DMS153 treated with DMSO at 0.1 percent for 48 hours (cell line): ENCODE results near the gene CALCOCO2.
"Not testable (repeated sequence)": the region's sequence is repeated elsewhere in the genome, so short reads cannot be mapped to it uniquely, and the experiment has no call there.

Experiments
- DNase-seq: peaks from one replicate; lab custom pipeline; 2025; ENCODE audit not compliant: unreplicated experiment; lab: John Stamatoyannopoulos, UW

Gene CALCOCO2

DNA sequence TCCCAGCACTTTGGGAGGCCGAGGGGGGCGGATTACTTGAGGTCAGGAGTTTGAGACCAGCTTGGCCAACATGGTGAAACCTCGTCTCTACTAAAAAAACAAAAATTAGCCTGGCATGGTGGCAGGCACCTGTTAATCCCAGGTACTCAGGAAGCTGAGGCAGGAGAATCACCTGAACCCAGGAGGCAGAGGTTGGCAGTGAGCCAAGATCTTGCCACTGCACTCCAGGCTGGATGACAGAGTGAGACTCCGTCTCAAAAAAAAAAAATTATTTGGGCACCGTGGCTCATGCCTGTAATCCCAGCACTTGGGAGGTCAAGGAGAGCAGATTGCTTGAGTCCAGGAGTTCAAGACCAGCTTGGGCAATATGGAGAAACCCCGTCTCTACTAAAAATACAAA, 9.9 kb upstream of the CALCOCO2 start:
- peak; percentile 11 for DNase-seq

- no peak for DNase-seq
Observed at GRCh38 chr17:48825446-48826381, 5.1 kb upstream of the CALCOCO2 start.

- no peak for DNase-seq
Observed at GRCh38 chr17:48831549-48831883, 681 bp downstream of the CALCOCO2 start.

- no peak for DNase-seq
Observed at GRCh38 chr17:48834973-48835372, 4.1 kb downstream of the CALCOCO2 start.

DNA sequence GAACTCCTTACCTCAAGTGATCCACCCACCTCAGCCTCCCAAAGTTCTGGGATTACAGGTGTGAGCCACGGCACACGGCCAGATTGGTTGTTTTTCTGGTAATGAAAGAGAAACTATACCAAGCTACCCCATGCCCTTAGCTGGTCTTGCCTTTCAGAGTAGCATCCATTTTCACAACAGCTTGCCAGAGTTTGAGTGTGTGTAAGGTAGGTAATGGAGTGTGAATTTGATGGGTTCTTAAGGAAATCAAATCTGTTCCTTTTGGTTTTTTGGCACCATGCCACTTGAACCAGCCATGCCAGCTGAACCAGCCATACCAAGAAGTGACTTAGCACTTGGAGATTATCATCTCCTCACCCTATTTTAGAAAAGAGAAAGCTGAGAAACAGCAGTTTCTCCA, 5.1 kb downstream of the CALCOCO2 start:
- no peak for DNase-seq

- DNase-seq = not testable (repeated sequence)
Observed at GRCh38 chr17:48837458-48837857, 6.6 kb downstream of the CALCOCO2 start.

- no peak for DNase-seq
Observed at GRCh38 chr17:48840441-48840840, 9.6 kb downstream of the CALCOCO2 start.

GRCh38 chr17:48841395-48841831, 10.6 kb downstream of the CALCOCO2 start:
- no peak for DNase-seq

GRCh38 chr17:48842746-48843145, 11.9 kb downstream of the CALCOCO2 start:
- DNase-seq = no peak

GRCh38 chr17:48843187-48843900, 12.5 kb downstream of the CALCOCO2 start:
- DNase-seq = no peak

GRCh38 chr17:48850792-48851323, 20.0 kb downstream of the CALCOCO2 start:
- no peak for DNase-seq

DNA sequence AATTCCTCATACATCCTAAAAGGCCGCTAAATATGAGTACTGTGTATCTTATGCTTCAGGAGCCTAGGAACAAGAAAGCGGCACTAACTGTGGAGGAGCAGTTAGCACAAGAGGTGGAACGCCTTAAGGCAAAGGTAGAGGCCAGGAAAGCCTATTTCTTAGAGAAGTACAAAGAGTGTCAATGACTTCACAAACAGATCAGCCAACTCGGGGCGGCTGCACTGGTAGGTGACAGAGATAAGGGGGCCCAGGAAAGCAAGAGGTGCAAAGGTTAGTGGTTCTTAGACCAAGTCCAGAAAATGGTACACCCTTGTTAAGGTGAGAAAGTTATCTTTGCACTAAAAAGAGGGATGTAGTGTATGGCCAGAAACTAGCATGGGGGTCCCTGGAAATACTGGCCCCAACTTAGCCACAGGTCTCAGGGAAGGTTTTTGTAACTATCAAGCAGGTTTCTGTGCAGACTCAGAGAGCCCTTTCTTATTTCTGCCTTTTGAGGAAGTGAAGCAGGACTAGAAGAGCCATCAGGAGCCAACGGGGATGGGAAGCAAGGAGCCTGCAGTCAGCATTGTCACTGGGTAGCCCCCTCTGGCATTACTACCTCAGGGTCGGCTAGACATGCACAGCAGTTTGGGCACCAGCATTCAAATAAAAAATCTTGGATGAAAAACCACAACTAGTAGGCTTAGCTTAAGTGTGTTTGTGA, 24.1 kb downstream of the CALCOCO2 start:
- DNase-seq = no peak

DNA sequence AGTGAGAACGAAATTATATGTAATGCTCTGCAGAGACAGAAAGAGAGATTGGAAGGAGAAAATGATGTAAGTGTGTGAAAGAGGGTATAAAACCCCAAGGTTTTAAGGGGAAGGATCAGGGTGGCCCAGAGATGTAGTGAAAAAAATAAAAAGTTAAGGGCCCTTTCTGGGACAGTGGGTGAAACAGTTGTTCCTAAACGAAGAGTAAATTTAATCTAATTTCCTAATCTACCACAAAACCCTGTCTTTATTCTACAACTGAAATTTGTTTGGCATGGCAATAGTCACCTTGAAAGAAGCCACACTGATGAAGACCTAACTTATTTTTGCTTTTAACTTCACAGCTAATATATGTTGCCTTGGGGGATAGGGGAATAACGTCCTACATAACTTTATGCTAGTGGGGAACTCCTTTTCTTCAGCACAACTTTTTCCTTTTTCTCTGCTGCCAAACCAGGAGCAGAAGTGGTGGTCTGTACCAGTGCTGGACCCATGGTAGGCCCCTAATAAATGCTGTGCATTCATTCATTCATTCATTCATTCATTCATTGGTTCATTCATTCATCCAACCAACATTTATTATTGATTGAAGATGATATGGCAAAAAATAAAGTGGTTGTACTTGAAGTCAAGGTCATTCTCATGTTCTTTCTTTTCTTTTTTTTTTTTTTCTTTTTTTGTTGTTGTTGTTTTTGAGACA, 25.4 kb downstream of the CALCOCO2 start:
- no peak for DNase-seq

GRCh38 chr17:48860034-48860433, 29.2 kb downstream of the CALCOCO2 start:
- no peak for DNase-seq

DNA sequence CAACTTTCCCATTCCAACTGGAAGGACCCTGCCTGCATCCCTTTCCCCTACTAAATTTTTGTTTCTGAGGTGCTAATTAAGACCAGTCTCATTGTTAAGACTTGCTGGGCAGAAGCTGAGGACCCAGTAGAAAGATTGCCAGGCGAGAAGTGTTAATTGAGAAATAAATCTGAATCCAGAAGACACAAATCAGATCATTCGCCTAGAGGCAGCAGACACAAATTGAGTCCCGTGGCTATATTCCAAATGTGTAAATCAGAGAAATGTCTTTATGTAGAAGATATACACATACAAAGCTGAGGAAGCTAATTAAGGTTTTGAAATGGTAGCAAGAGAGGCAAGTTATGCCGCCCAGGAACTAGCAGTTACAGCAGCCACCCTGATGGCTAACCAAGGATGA, 29.6 kb downstream of the CALCOCO2 start:
- no peak for DNase-seq

- no peak for DNase-seq
Observed at GRCh38 chr17:48868916-48869500, 38.2 kb downstream of the CALCOCO2 start.

DNA sequence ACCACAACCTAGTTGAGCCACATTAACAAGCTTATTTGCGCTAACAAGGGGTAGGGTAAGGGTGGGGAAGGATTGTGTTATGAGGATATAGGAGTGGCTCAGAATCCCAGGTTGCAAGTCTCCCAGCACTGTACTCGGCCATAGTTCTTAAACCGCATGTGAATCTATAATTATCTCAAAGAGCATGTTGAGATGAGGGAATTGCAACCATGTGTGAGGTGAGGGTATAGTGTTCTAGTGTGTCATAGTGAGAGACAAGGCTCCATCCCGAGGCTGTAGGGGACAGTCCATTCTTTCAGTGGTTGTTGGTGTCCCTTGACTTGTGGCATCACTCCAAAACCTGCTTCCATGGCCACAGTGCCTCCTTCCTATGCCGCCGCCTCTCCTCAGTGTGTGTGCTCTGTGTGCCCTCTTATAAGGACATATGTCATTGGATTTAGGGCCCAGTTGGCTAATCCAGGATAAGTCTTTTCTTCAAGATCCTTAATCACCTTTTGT, 39.0 kb downstream of the CALCOCO2 start:
- no peak for DNase-seq

DNA sequence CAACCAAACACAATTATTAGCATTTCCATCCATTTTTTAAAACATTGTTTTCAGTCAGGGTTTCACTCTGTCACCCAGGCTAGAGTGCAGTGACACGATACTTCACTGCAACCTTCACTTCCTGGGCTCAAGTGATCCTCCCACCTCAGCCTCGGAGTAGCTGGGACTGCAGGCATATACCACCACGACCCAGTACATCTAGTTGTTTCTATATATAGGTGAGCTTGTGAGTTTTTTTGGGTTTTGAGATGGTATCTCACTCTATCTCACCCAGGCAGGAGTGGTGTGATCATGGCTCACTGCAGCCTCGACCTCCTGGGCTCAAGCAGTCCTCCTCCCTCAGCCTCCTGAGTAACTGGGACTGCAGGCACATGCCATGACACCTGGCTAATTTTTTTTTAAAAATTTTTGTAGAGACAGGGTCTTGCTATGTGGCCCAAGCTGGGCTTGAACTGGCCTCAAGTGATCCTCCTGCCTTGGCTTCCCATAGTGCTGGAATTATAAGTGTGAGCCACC, 40.3 kb downstream of the CALCOCO2 start:
- no peak for DNase-seq

DNA sequence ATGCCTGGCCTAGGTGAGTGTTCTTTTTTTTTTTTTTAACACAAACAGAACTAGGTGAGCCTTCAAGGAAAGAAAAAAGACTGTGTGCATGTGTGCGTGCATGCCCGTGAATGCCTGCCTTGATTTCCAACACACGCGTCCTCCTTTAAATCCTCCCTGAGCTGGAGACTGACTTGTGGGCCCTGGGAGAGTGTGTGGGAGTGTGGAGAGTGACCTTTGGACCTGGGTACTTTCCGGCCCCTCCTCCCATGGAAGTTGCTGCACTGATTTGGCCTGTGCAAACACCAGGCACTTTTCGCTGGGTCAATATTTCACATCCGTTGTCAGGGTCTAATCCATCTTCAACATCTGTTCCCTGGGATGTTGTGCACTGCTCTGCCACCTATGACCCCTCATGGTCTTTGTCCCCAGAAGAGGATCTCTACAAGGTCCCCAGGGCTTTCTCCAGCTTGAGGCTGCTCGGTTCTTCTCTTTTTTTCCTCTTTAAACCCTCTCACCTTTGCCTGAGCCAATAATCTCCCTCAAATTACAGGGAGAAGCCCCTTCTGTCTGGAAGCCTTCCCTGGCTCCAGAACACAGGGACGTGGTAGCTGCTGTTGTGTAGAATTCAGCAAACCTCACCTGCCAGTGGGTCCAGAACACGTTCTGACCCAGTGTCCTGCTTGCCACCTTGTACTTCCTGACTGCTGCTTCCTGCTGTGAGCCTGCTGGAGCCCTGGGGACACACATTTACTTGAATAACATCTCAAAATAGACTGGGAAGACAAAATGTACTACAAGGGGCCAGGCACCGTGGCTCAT, 40.9 kb downstream of the CALCOCO2 start:
- no peak for DNase-seq
